Body of pancreas (tissue), 4 donors: ENCODE measurements around the gene SEC24A.
"Not testable (repeated sequence)": the region's sequence is repeated elsewhere in the genome, so short reads cannot be mapped to it uniquely, and the experiment has no call there.

Experiments
- POLR2A ChIP-seq, 3 donors: fragments of 450-650 bp; IDR thresholded peaks; one replicate each; pipeline ENCODE4 v1.6.1; 2016; ENCODE audit warnings: antibody characterized with exemption in 3 of 3, mild to moderate bottlenecking in 2 of 3
- TF ChIP-seq, protein P1 (sequence below), 7 experiments: fragments of 450-650 bp in 4 of 7; fragments of 200-600 bp in 3 of 7; sonication (generic) in 3 of 7; IDR thresholded peaks; one replicate each; pipeline ENCODE4 v1.5.1; 2016 to 2019; ENCODE audit warnings: antibody characterized with exemption in 7 of 7

DNA sequence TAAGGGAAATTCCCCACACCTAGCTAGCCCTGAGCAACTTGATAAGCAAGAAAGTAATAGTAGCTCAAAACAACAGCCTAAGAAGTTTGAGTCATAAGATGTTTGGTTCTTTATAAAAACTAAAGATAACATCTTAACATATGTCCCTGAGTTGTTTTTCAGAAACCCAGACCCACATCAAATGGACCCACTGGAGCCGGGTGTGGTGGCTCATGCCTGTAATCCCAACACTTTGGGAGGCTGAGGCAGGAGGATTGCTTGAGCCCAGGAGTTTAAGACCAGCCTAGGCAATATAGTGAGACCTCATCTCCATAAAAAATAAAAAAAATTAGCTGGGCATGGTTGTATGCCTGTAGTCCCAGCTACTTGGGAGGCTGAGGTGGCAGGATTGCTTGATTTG lies 13.2 kb upstream of the SEC24A start:
- TF ChIP-seq, protein P1, sequence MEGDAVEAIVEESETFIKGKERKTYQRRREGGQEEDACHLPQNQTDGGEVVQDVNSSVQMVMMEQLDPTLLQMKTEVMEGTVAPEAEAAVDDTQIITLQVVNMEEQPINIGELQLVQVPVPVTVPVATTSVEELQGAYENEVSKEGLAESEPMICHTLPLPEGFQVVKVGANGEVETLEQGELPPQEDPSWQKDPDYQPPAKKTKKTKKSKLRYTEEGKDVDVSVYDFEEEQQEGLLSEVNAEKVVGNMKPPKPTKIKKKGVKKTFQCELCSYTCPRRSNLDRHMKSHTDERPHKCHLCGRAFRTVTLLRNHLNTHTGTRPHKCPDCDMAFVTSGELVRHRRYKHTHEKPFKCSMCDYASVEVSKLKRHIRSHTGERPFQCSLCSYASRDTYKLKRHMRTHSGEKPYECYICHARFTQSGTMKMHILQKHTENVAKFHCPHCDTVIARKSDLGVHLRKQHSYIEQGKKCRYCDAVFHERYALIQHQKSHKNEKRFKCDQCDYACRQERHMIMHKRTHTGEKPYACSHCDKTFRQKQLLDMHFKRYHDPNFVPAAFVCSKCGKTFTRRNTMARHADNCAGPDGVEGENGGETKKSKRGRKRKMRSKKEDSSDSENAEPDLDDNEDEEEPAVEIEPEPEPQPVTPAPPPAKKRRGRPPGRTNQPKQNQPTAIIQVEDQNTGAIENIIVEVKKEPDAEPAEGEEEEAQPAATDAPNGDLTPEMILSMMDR (IDR thresholded peaks at IDR 0.05), result not testable (repeated sequence)
- TF ChIP-seq POLR2A (IDR thresholded peaks at IDR 0.05), result not testable (repeated sequence)
